Measurements from ENCODE around the gene ANKRD13B. TPM values are rescaled to one million over a fixed set of nuclear protein-coding genes. Genes with fewer than 3 reads are reported as not detected.
A peak's percentile ranks its signal among the peaks of the same experiment; 100 is the strongest.
"Not testable (repeated sequence)": the region's sequence is repeated elsewhere in the genome, so short reads cannot be mapped to it uniquely, and the experiment has no call there.

The ANKRD13B gene
- polyA plus RNA-seq, 6 donors from 2014 or later = not detected

GRCh38 chr17:29649359-29649758 is 56.4 kb downstream of the ANKRD13B start:
- peaks cover 9 to 30% of the 10 kb centered on the region in 2 donors for H3K36me3 Mint-ChIP-seq
- peaks cover 0 to 5% (median 4%) of the 10 kb centered on the region in 3 donors for H3K4me1 Mint-ChIP-seq
- H3K4me3 Mint-ChIP-seq = no peak overlapping the region
- ATAC-seq (ENCODE audit: low read depth in 2 of 2) (no peak), DNase-seq (no peak)
- no peaks in the 10 kb centered on the region for H3K9me3 Mint-ChIP-seq
- H3K27ac Mint-ChIP-seq = peak overlapping the region in 3 of 6 donors; percentile 23 to 49 (median 24)
- H3K27me3 Mint-ChIP-seq = no peaks in the 10 kb centered on the region

DNA sequence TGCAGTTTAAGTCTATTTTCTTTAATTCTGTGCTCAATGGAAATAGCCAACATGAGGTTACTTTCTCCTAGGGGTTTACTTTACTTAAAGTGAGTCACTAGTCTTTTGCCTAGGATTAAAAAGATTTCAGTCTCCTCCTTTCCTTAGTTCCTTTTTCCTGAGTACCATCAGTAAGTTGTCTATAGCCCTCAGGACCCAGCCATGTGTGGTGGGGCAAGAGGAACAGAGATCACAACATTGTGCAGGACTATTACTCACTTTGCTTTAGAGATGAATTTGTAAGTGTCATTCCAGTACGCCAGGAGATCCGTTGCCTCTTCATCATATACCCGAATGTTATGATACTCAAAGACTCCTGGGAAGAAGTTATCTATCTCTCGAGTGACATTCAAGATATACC is 57.5 kb downstream of the ANKRD13B start:
- H3K27me3 Mint-ChIP-seq = no peaks in the 10 kb centered on the region

GRCh38 chr17:29651913-29652312 is 59.0 kb downstream of the ANKRD13B start:
- peak overlapping the region in 1 of 6 donors; percentile 54 for H3K27ac Mint-ChIP-seq
- not testable (repeated sequence) for H3K27me3 Mint-ChIP-seq; ATAC-seq (ENCODE audit: low read depth in 2 of 2); H3K4me3 Mint-ChIP-seq; H3K4me1 Mint-ChIP-seq; H3K9me3 Mint-ChIP-seq; DNase-seq
- H3K36me3 Mint-ChIP-seq = peaks cover 17 to 29% of the 10 kb centered on the region in 2 donors

More for the DNA sequence above, 57.5 kb downstream of the ANKRD13B start:
- DNase-seq = no peak
- H3K4me3 Mint-ChIP-seq = no peak overlapping the region
- H3K9me3 Mint-ChIP-seq = no peaks in the 10 kb centered on the region
- ATAC-seq (ENCODE audit: low read depth in 2 of 2) = no peak
- H3K27ac Mint-ChIP-seq = peak overlapping the region in 4 of 6 donors; percentile 2 to 61 (median 44)
- H3K4me1 Mint-ChIP-seq = no peaks in the 10 kb centered on the region
- H3K36me3 Mint-ChIP-seq = peaks cover 13 to 25% of the 10 kb centered on the region in 2 donors

GRCh38 chr17:29652976-29653375 is 60.0 kb downstream of the ANKRD13B start:
- Mint-ChIP-seq H3K27ac (no peak overlapping the region), H3K9me3 (no peaks in the 10 kb centered on the region), H3K4me1 (no peaks in the 10 kb centered on the region), H3K27me3 (no peaks in the 10 kb centered on the region), H3K4me3 (no peak overlapping the region), H3K36me3 (peaks cover 17 to 29% of the 10 kb centered on the region in 2 donors)
- DNase-seq = no peak
- ATAC-seq (ENCODE audit: low read depth in 2 of 2) = no peak

- Mint-ChIP-seq H3K9me3 (no peaks in the 10 kb centered on the region), H3K27ac (no peak overlapping the region), H3K36me3 (peaks cover 17 to 34% of the 10 kb centered on the region in 2 donors), H3K4me3 (no peak overlapping the region), H3K27me3 (no peaks in the 10 kb centered on the region), H3K4me1 (no peaks in the 10 kb centered on the region)
- DNase-seq = no peak
- ATAC-seq (ENCODE audit: low read depth in 2 of 2) = no peak
Measured at GRCh38 chr17:29653995-29654714, 61.2 kb downstream of the ANKRD13B start.

- DNase-seq (no peak), ATAC-seq (ENCODE audit: low read depth in 2 of 2) (no peak)
- H3K27me3 Mint-ChIP-seq = no peaks in the 10 kb centered on the region
- peak overlapping the region in 1 of 6 donors; percentile 5 for H3K27ac Mint-ChIP-seq
- no peak overlapping the region for H3K4me3 Mint-ChIP-seq
- peaks cover 9 to 23% of the 10 kb centered on the region in 2 donors for H3K36me3 Mint-ChIP-seq
- no peaks in the 10 kb centered on the region for H3K4me1 Mint-ChIP-seq
- H3K9me3 Mint-ChIP-seq = no peaks in the 10 kb centered on the region
Measured at GRCh38 chr17:29655323-29655722, 62.4 kb downstream of the ANKRD13B start.

DNA sequence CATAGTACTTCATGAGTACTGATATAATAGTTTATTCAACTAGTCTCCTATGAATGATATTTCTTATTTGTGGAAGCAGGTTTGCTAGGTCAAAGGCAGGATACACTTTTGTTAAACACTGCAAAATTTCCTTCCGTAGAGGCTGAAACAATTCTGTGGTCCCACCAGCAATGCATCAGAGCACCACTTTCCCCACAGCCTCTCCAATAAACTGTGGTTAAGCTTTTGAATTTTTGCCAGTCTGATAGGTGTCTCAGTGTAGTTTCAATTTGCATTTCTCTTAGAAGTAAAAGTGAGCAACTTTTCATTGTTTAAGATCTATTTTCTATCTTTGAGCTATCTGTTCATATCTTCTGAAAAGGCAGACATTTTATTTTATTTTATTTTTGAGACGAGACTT is 66.2 kb downstream of the ANKRD13B start:
- ATAC-seq (ENCODE audit: low read depth in 2 of 2) (no peak), DNase-seq (no peak)
- H3K4me1 Mint-ChIP-seq = peaks cover 3 to 10% (median 4%) of the 10 kb centered on the region in 3 donors
- peak overlapping the region in 3 of 6 donors; percentile 27 to 87 (median 53) for H3K27ac Mint-ChIP-seq
- peaks cover 20 to 27% of the 10 kb centered on the region in 2 donors for H3K36me3 Mint-ChIP-seq
- H3K9me3 Mint-ChIP-seq = no peaks in the 10 kb centered on the region
- H3K27me3 Mint-ChIP-seq = no peaks in the 10 kb centered on the region
- H3K4me3 Mint-ChIP-seq = no peak overlapping the region

- Mint-ChIP-seq H3K27ac (peak overlapping the region in 2 of 6 donors; percentile 11 to 47), H3K27me3 (no peaks in the 10 kb centered on the region), H3K9me3 (no peaks in the 10 kb centered on the region), H3K4me3 (no peak overlapping the region), H3K4me1 (peaks cover 12 to 24% (median 19%) of the 10 kb centered on the region in 3 donors), H3K36me3 (peaks cover 13 to 21% of the 10 kb centered on the region in 2 donors)
- ATAC-seq (ENCODE audit: low read depth in 2 of 2) (no peak), DNase-seq (no peak)
Measured at GRCh38 chr17:29661213-29661612, 68.3 kb downstream of the ANKRD13B start.

DNA sequence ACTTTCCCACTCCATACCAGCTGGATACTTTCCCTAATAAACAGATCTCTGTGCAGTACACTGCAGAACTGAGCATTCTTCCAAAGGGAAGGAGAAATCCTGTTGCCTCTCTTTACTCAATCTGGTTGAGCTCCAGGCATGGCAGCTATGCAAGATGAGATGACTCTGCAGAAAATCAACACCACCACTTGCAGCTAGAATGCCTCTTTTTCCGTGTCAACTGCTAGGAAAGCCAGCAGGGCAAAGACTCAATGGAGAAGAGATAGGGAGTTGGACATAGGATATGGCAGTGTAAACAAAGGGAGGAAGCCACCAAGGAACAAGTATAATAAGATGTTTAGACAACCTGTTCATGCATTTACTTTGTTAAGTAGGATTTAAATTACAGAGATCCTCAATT is 70.2 kb downstream of the ANKRD13B start:
- ATAC-seq (ENCODE audit: low read depth in 2 of 2) (no peak), DNase-seq (no peak)
- Mint-ChIP-seq H3K4me3 (no peak overlapping the region), H3K27ac (peak overlapping the region in 2 of 6 donors; percentile 26 to 52), H3K36me3 (peaks cover 20 to 23% of the 10 kb centered on the region in 2 donors), H3K9me3 (no peaks in the 10 kb centered on the region), H3K4me1 (peaks cover 17 to 24% (median 24%) of the 10 kb centered on the region in 3 donors), H3K27me3 (no peaks in the 10 kb centered on the region)

Other genes with a start within 250 kb of the ANKRD13B start
- gene TAOK1, start 202.8 kb upstream of the ANKRD13B start, polyA plus RNA-seq (ENCODE audit: low read depth in 6 of 6) = 1 to 10 TPM in 5 of 6 donors, under 1 TPM in 1; 0.06 to 6.9 (median 3.8) TPM
- gene ABHD15, start 26.1 kb upstream of the ANKRD13B start, polyA plus RNA-seq (ENCODE audit: low read depth in 6 of 6) = 10 to 100 TPM; 15.1 to 45.2 (median 20.3) TPM
- 10 to 100 TPM; 28.1 to 41.5 (median 38.4) TPM for gene TP53I13, start 24.4 kb upstream of the ANKRD13B start, polyA plus RNA-seq (ENCODE audit: low read depth in 6 of 6)
- gene GIT1, start 3.5 kb upstream of the ANKRD13B start, polyA plus RNA-seq (ENCODE audit: low read depth in 6 of 6) = 10 to 100 TPM in 1 of 6 donors, 1 to 10 TPM in 5; 1.6 to 12.9 (median 4.4) TPM
- gene CORO6, start 29.8 kb downstream of the ANKRD13B start, polyA plus RNA-seq (ENCODE audit: low read depth in 6 of 6) = under 1 TPM in 2 of 6 donors, not detected in 4; 0.12 to 0.13 TPM